Keratinocyte (primary cell): ENCODE results near the gene STARD4. TPM values are rescaled to one million over a fixed set of nuclear protein-coding genes. Genes with fewer than 3 reads are reported as not detected.

Source experiments
- DNase-seq: peaks from one replicate; pipeline ENCODE4 v3.0.0-alpha.2; 2011; ENCODE audit warnings: low read depth, missing footprints, low spot score
- FAIRE-seq: peaks from 2 replicates; lab custom pipeline; 2011; peaks lifted over from hg19 to GRCh38; lab: Jason Lieb, UNC
- H2AFZ ChIP-seq: 2 replicates; pipeline ENCODE4 v1.6.0; 2012; ENCODE audit warnings: low read length, control low read depth, inconsistent platforms; ENCODE audit not compliant: control insufficient read depth
- H3K27ac ChIP-seq: 2 replicates; pipeline ENCODE4 v1.5.1; 2011; ENCODE audit warnings: low read length; ENCODE audit not compliant: control insufficient read depth, insufficient read depth
- H3K27me3 ChIP-seq: 3 replicates; pipeline ENCODE4 v1.6.0; 2011; ENCODE audit warnings: low read length; ENCODE audit not compliant: control insufficient read depth, insufficient read depth; ENCODE audit errors: extremely low read depth
- H3K36me3 ChIP-seq, 2 experiments: 2 replicates in 1 of 2; 3 replicates in 1 of 2; pipeline ENCODE4 v1.5.1; 2011; ENCODE audit warnings: low read length in 2 of 2, mild to moderate bottlenecking in 1 of 2; ENCODE audit not compliant: control insufficient read depth in 2 of 2, insufficient read depth in 2 of 2; ENCODE audit errors: extremely low read depth in 1 of 2
- H3K4me1 ChIP-seq: 3 replicates; pipeline ENCODE4 v1.5.1; 2011; ENCODE audit warnings: low read length; ENCODE audit not compliant: control insufficient read depth, insufficient read depth; ENCODE audit errors: extremely low read depth
- H3K4me2 ChIP-seq: 3 replicates; pipeline ENCODE4 v1.6.0; 2011; ENCODE audit warnings: low read depth, low read length; ENCODE audit not compliant: control insufficient read depth, insufficient read depth; ENCODE audit errors: extremely low read depth
- H3K4me3 ChIP-seq, 3 experiments: fragments of 200-600 bp in 1 of 3; sonication (generic) in 1 of 3; 2 replicates in 2 of 3; 3 replicates in 1 of 3; pipeline ENCODE4 v1.5.1; 2011 to 2016; ENCODE audit warnings: low read length in 3 of 3, mild to moderate bottlenecking in 3 of 3, control low read depth in 2 of 3, inconsistent platforms in 1 of 3, low read depth in 1 of 3, mixed read lengths in 1 of 3, mixed run types in 1 of 3, moderate library complexity in 1 of 3; ENCODE audit not compliant: control insufficient read depth in 2 of 3, insufficient read depth in 2 of 3; ENCODE audit errors: extremely low read depth in 1 of 3
- H3K79me2 ChIP-seq: 2 replicates; pipeline ENCODE4 v1.6.0; 2012; ENCODE audit warnings: low read length; ENCODE audit not compliant: control insufficient read depth, insufficient read depth
- H3K9ac ChIP-seq: 3 replicates; pipeline ENCODE4 v1.6.0; 2011; ENCODE audit warnings: low read length; ENCODE audit not compliant: control insufficient read depth, insufficient read depth; ENCODE audit errors: extremely low read depth
- H3K9me1 ChIP-seq: 3 replicates; pipeline ENCODE4 v1.6.0; 2011; ENCODE audit warnings: low read length; ENCODE audit not compliant: control insufficient read depth, insufficient read depth; ENCODE audit errors: extremely low read depth
- H3K9me3 ChIP-seq: 2 replicates; pipeline ENCODE4 v1.5.1; 2012; ENCODE audit warnings: low read depth, low read length; ENCODE audit not compliant: control insufficient read depth
- H4K20me1 ChIP-seq: 3 replicates; pipeline ENCODE4 v1.6.0; 2011; ENCODE audit warnings: low read length; ENCODE audit not compliant: control insufficient read depth, insufficient read depth; ENCODE audit errors: extremely low read depth
- EZH2 ChIP-seq: IDR thresholded peaks from one replicate; pipeline ENCODE4 v1.6.1; 2012; ENCODE audit warnings: inconsistent platforms, mild to moderate bottlenecking, low read length, moderate library complexity
- dilution Hi-C: fragments of 300-500 bp; cut with MboI; formaldehyde crosslinking; loops from one replicate; pipeline ENCODE4 v1.7.0; 2020; ENCODE audit warnings: low sequenced_read_pairs; ENCODE audit not compliant: extremely low pct_ligation_motif_present
- polyA plus RNA-seq, 5 experiments: library from polyadenylated mRNA; depleted of rRNA in 3 of 5; stranded (reverse) in 3 of 5; stranded (forward) in 1 of 5; unstranded in 1 of 5; fragments of >200 nt; gene quantifications; 1 replicate in 1 of 5; 2 replicates in 3 of 5; 3 replicates in 1 of 5; pipeline versions ENCODE4 v1.2.1 to v1.2.3, GENCODE V29; 2011 to 2012; ENCODE audit warnings: missing spikeins in 2 of 5, low read depth in 1 of 5, low replicate concordance in 1 of 5
- TF ChIP-seq, protein P1 (sequence below), 3 experiments: IDR thresholded peaks in 1 of 3; conservative IDR thresholded peaks in 1 of 3; optimal IDR thresholded peaks in 1 of 3; 2 replicates in 2 of 3; 3 replicates in 1 of 3; pipeline versions ENCODE3 to v1.5.1; 2011; ENCODE audit warnings: low read length in 3 of 3, mild to moderate bottlenecking in 3 of 3, moderate library complexity in 2 of 3, control low read depth in 1 of 3, inconsistent platforms in 1 of 3; ENCODE audit not compliant: insufficient read depth in 2 of 3; ENCODE audit errors: extremely low read depth in 1 of 3

Gene STARD4
- polyA plus RNA-seq, 1 donor (not counting 4 experiments of a cell fraction or from before 2014, with no cell fraction given): 86.4 TPM

DNA sequence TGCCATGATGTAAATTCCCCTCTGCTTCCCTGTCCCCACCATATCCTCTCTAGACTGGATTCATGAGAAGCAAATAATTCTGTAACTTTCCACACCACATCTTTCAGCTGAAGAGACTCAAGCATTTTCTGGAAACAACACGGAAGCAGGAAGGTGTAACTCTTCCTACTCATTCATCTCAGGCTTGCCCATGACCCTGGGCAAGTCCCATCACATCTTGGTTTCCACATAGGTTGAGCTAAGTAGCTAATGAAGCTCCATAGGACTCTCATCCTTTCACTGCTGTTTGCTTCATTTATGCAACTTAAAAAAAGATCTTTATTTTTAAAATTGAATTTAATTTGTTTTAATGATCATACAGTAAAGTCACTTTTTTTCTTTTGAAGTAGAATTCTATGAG is 32.7 kb upstream of the STARD4 start:
- no peaks in the 10 kb centered on the region for H3K9me1 ChIP-seq

GRCh38 chr5:111537141-111538024 is 25.0 kb upstream of the STARD4 start:
- TF ChIP-seq EZH2: no peak
- TF ChIP-seq, protein P1, sequence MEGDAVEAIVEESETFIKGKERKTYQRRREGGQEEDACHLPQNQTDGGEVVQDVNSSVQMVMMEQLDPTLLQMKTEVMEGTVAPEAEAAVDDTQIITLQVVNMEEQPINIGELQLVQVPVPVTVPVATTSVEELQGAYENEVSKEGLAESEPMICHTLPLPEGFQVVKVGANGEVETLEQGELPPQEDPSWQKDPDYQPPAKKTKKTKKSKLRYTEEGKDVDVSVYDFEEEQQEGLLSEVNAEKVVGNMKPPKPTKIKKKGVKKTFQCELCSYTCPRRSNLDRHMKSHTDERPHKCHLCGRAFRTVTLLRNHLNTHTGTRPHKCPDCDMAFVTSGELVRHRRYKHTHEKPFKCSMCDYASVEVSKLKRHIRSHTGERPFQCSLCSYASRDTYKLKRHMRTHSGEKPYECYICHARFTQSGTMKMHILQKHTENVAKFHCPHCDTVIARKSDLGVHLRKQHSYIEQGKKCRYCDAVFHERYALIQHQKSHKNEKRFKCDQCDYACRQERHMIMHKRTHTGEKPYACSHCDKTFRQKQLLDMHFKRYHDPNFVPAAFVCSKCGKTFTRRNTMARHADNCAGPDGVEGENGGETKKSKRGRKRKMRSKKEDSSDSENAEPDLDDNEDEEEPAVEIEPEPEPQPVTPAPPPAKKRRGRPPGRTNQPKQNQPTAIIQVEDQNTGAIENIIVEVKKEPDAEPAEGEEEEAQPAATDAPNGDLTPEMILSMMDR (optimal IDR thresholded peaks at IDR 0.05 in 1 of 3, IDR thresholded peaks at IDR 0.05 in 1 of 3, conservative IDR thresholded peaks at IDR 0.05 in 1 of 3; ENCODE audit: extremely low read depth in 1 of 3, insufficient read depth in 2 of 3, low read length in 3 of 3): no peak
- Histone ChIP-seq H2AFZ (no peak overlapping the region), H3K36me3 (no peaks in the 10 kb centered on the region), H3K4me1 (no peaks in the 10 kb centered on the region), H3K9me3 (no peaks in the 10 kb centered on the region), H4K20me1 (no peaks in the 10 kb centered on the region), H3K27me3 (no peaks in the 10 kb centered on the region), H3K79me2 (no peaks in the 10 kb centered on the region), H3K9me1 (no peaks in the 10 kb centered on the region), H3K9ac (no peak overlapping the region), H3K27ac (no peak overlapping the region), H3K4me2 (no peak overlapping the region), H3K4me3 (no peak overlapping the region)
- dilution Hi-C loops: no loop called here
- no peak for DNase-seq
- FAIRE-seq: no peak

More for the DNA sequence above, 32.7 kb upstream of the STARD4 start:
- DNase-seq (peak; percentile 7), FAIRE-seq (peak; percentile 76)
- no peak overlapping the region for H3K9ac ChIP-seq
- H3K27ac ChIP-seq: no peak overlapping the region
- H4K20me1 ChIP-seq: no peaks in the 10 kb centered on the region
- no peaks in the 10 kb centered on the region for H3K27me3 ChIP-seq
- dilution Hi-C loops: no loop called here
- H3K4me1 ChIP-seq: peaks cover 15% of the 10 kb centered on the region
- TF ChIP-seq, protein P1 (optimal IDR thresholded peaks at IDR 0.05 in 1 of 3, IDR thresholded peaks at IDR 0.05 in 1 of 3, conservative IDR thresholded peaks at IDR 0.05 in 1 of 3; ENCODE audit: extremely low read depth in 1 of 3, insufficient read depth in 2 of 3, low read length in 3 of 3): no peak
- TF ChIP-seq EZH2: no peak
- H3K9me3 ChIP-seq: no peaks in the 10 kb centered on the region
- peak overlapping the region; percentile 38 for H3K4me2 ChIP-seq
- peak overlapping the region; percentile 81 for H2AFZ ChIP-seq
- H3K36me3 ChIP-seq: no peaks in the 10 kb centered on the region
- H3K4me3 ChIP-seq: no peak overlapping the region
- H3K79me2 ChIP-seq: no peaks in the 10 kb centered on the region
